ENCODE results near the gene FBXL5.

DNA sequence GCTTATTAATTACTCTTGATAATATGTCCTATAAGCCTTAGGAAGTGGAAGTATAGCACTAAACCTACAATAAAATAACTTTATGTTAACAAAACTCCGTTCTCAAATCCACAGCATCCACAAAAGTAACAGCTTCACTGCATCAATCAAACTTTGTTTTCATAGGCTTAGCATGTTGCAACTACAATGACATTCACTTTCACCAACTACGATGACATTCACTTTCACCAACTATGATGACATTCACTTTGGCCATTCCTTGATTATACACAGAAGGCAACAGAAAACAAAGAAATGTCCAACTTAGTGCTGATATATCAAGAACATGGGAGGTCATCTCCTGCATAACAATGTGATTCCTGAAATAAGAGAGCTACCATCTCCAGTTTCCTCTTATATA is 44.3 kb downstream of the FBXL5 start:
- TF ChIP-seq, protein P1, sequence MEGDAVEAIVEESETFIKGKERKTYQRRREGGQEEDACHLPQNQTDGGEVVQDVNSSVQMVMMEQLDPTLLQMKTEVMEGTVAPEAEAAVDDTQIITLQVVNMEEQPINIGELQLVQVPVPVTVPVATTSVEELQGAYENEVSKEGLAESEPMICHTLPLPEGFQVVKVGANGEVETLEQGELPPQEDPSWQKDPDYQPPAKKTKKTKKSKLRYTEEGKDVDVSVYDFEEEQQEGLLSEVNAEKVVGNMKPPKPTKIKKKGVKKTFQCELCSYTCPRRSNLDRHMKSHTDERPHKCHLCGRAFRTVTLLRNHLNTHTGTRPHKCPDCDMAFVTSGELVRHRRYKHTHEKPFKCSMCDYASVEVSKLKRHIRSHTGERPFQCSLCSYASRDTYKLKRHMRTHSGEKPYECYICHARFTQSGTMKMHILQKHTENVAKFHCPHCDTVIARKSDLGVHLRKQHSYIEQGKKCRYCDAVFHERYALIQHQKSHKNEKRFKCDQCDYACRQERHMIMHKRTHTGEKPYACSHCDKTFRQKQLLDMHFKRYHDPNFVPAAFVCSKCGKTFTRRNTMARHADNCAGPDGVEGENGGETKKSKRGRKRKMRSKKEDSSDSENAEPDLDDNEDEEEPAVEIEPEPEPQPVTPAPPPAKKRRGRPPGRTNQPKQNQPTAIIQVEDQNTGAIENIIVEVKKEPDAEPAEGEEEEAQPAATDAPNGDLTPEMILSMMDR (IDR thresholded peaks at IDR 0.05; ENCODE audit: insufficient read depth, low read depth, low read length) = no peak
- no peak for TF ChIP-seq EZH2 (IDR thresholded peaks at IDR 0.05; ENCODE audit: insufficient read depth, low read length)

Data from astrocyte (in vitro differentiated cells and primary cell).